K562 (cell line): ENCODE results near the gene AP5Z1. TPM values are rescaled to one million over a fixed set of nuclear protein-coding genes. Genes with fewer than 3 reads are reported as not detected.

Experiments
- ATAC-seq: fragments of 200-7000 bp; cut with Tn5 transposase; 3 replicates; pipeline ENCODE4 v1.9.1; 2020; ENCODE audit warnings: moderate library complexity
- BruUV-seq: library from RNA; stranded (reverse); fragments of 400-500 nt; replicated peaks from 2 replicates; lab custom pipeline; 2021; lab: Mats Ljungman, UMichigan
- CTCF ChIA-PET: fragments of 300-600 bp; formaldehyde crosslinking; extraction: SDS; loops from one replicate; lab custom pipeline; 2021; ENCODE audit warnings: low intra/inter-chr PET ratio; lab: Yijun Ruan, JAX
- POLR2A ChIA-PET: fragments of 300-600, 350-650 bp; sonication (Branson Sonifier 250); formaldehyde crosslinking; extraction: SDS; loops from one replicate; lab custom pipeline; 2021; ENCODE audit warnings: antibody characterized with exemption, inconsistent platforms; lab: Yijun Ruan, JAX
- DNase-seq, 4 experiments: peaks; one replicate each; pipeline versions ENCODE4 v3.0.0 to v3.0.0-alpha.2; 2011 to 2018; ENCODE audit warnings: low spot score in 3 of 4, mixed read lengths in 3 of 4; ENCODE audit errors: extremely low read depth in 1 of 4
- FAIRE-seq: peaks from 2 replicates; lab custom pipeline; 2011; peaks lifted over from hg19 to GRCh38; lab: Jason Lieb, UNC
- H2AFZ ChIP-seq: 2 replicates; pipeline ENCODE4 v1.6.0; 2011; ENCODE audit warnings: low read depth, low read length, control low read depth, inconsistent platforms
- H3K27ac ChIP-seq: fragments of 200-600 bp; 3 replicates; pipeline ENCODE4 v1.8.0; 2011; ENCODE audit warnings: low read depth, mild to moderate bottlenecking, control low read depth, inconsistent platforms, low read length, moderate library complexity, mixed read lengths; ENCODE audit errors: extremely low read depth
- H3K27me3 ChIP-seq, 2 experiments: fragments of 300-600 bp in 1 of 2; 2 replicates in 1 of 2; 3 replicates in 1 of 2; pipeline versions ENCODE4 v1.6.0 to v1.8.0; 2011; ENCODE audit warnings: inconsistent platforms in 2 of 2, low read length in 2 of 2, mild to moderate bottlenecking in 1 of 2, mixed read lengths in 1 of 2, moderate library complexity in 1 of 2; ENCODE audit not compliant: control insufficient read depth in 2 of 2, insufficient read depth in 2 of 2
- H3K36me3 ChIP-seq: fragments of 300-600 bp; 3 replicates; pipeline ENCODE4 v1.8.0; 2011; ENCODE audit warnings: mild to moderate bottlenecking, low read length, inconsistent platforms; ENCODE audit not compliant: control insufficient read depth, insufficient read depth
- H3K4me1 ChIP-seq, 2 experiments: fragments of 200-600 bp in 1 of 2; replicated peaks in 1 of 2; 2 replicates in 1 of 2; 3 replicates in 1 of 2; pipeline versions ENCODE4 v1.5.1 to v1.8.0; 2011; ENCODE audit warnings: inconsistent platforms in 2 of 2, low read length in 2 of 2, mild to moderate bottlenecking in 1 of 2, mixed read lengths in 1 of 2, moderate library complexity in 1 of 2; ENCODE audit not compliant: control insufficient read depth in 2 of 2, insufficient read depth in 2 of 2
- H3K4me2 ChIP-seq: 2 replicates; pipeline ENCODE4 v1.6.1; 2011; ENCODE audit warnings: low read length, control low read depth, inconsistent platforms, mixed read lengths; ENCODE audit not compliant: insufficient read depth
- H3K4me3 ChIP-seq: fragments of 200-600 bp; sonication (generic), shearing (Covaris generic); 2 replicates; pipeline ENCODE4 v1.5.1; 2016; ENCODE audit warnings: control low read depth, inconsistent platforms
- H3K79me2 ChIP-seq: fragments of 200-600 bp; 3 replicates; pipeline ENCODE4 v1.8.0; 2011; ENCODE audit warnings: low read length, inconsistent platforms; ENCODE audit not compliant: control insufficient read depth, insufficient read depth
- H3K9ac ChIP-seq, 2 experiments: 2 replicates each; pipeline versions ENCODE4 v1.6.0 to v1.6.1; 2011; ENCODE audit warnings: low read depth in 2 of 2, low read length in 2 of 2, control low read depth in 1 of 2, inconsistent platforms in 1 of 2, mild to moderate bottlenecking in 1 of 2, mixed read lengths in 1 of 2; ENCODE audit not compliant: insufficient read depth in 1 of 2
- H3K9me1 ChIP-seq: one replicate; pipeline ENCODE4 v1.6.0; 2011; ENCODE audit warnings: inconsistent platforms, mild to moderate bottlenecking, low read length, moderate library complexity; ENCODE audit not compliant: control insufficient read depth, insufficient read depth
- H3K9me3 ChIP-seq: replicated peaks from 2 replicates; pipeline ENCODE4 v1.5.1; 2011; ENCODE audit warnings: low read depth, low read length, inconsistent platforms; ENCODE audit not compliant: control insufficient read depth, insufficient read depth
- H4K20me1 ChIP-seq: replicated peaks from 2 replicates; pipeline ENCODE4 v1.6.1; 2011; ENCODE audit warnings: low read length, inconsistent platforms, mixed read lengths; ENCODE audit not compliant: control insufficient read depth, insufficient read depth
- HMBOX1 ChIP-seq: sonication (generic); IDR thresholded peaks from 2 replicates; pipeline ENCODE4 v1.6.1; 2016
- HMG20B ChIP-seq: fragments of 250-450 bp; sonication (Bioruptor Pico); IDR thresholded peaks from 2 replicates; pipeline ENCODE4 v1.5.0; 2021; ENCODE audit warnings: mild to moderate bottlenecking
- KHSRP ChIP-seq: fragments of 450-650 bp; IDR thresholded peaks from 2 replicates; pipeline ENCODE4 v1.6.1; 2017
- POLR2G ChIP-seq: fragments of 200-400 bp; formaldehyde crosslinking; IDR thresholded peaks from 2 replicates; pipeline ENCODE4 v1.6.1; 2017; ENCODE audit warnings: low read depth, mild to moderate bottlenecking, antibody characterized with exemption, low read length, moderate library complexity
- RBM22 ChIP-seq: fragments of 200-400 bp; formaldehyde crosslinking; IDR thresholded peaks from 2 replicates; pipeline ENCODE4 v1.6.1; 2018; ENCODE audit warnings: low read length, low read depth; ENCODE audit not compliant: poor library complexity, severe bottlenecking
- ZNF583 ChIP-seq: fragments of 250-450 bp; sonication (Bioruptor Pico); IDR thresholded peaks from 2 replicates; pipeline ENCODE4 v1.4.0; 2020
- WGBS: fragments of 100-300 bp; shearing (Covaris generic); methylation state at CpG from one replicate; pipeline ENCODE4 v1.1.6; 2016; ENCODE audit warnings: low coverage, mixed read lengths; ENCODE audit not compliant: insufficient coverage; ENCODE audit errors: missing lambda C conversion rate; 5-methylcytosine and 5-hydroxymethylcytosine counted together
- in situ Hi-C: fragments of 300-500 bp; cut with MboI; formaldehyde crosslinking; loops from 4 replicates; pipeline ENCODE4 v1.15.0; 2018; ENCODE audit warnings: inconsistent platforms, mixed read lengths
- intact Hi-C: fragments of 100-400 bp; cut with micrococcal nuclease; formaldehyde crosslinking; loops from 2 replicates; pipeline ENCODE4 v1.14.2; 2022
- polyA plus RNA-seq, 8 experiments: library from polyadenylated mRNA; depleted of rRNA in 4 of 8; stranded (reverse) in 5 of 8; unstranded in 3 of 8; fragments of >200 nt; fragmentation: Nextera tagmentation in 2 of 8; fragmentation: Illumina TruSeq in 1 of 8; extraction: Ambion mirVana in 2 of 8; extraction: Trizol in 1 of 8; gene quantifications; 2 replicates each; pipeline versions ENCODE4 v1.2.1 to v1.2.3, GENCODE V29; 2011 to 2014; ENCODE audit warnings: inconsistent platforms in 1 of 8, missing spikeins in 1 of 8
- total RNA-seq, 7 experiments: library from RNA; depleted of rRNA in 6 of 7; stranded (reverse); fragments of >200 nt in 6 of 7; fragmentation: Illumina TruSeq in 2 of 7; extraction: Trizol in 2 of 7; gene quantifications; 2 replicates each; pipeline versions ENCODE4 v1.2.1 to v1.2.3, GENCODE V29; 2011 to 2021; ENCODE audit warnings: low replicate concordance in 1 of 7

AP5Z1 gene
- total and polyA plus RNA-seq, 9 of the 15 experiments (the other 6 are each of a cell fraction or from before 2014, with no cell fraction given) = 0.06 to 31.1 (median 6.4) TPM

GRCh38 chr7:4759211-4759610 lies 16.2 kb upstream of the AP5Z1 start:
- TF ChIP-seq RBM22 (peak; percentile 73), ZNF583 (CRISPR knock-in tag) (no peak), HMG20B (no peak), KHSRP (no peak), POLR2G (peak; percentile 60), HMBOX1 (no peak)
- POLR2A ChIA-PET = no interaction called here
- H4K20me1 ChIP-seq = 0 out of 2 replicates have a peak, but pooled peaks cover 3% of the 10 kb centered on the region
- H3K9ac ChIP-seq = no peak overlapping the region
- WGBS = 98% methylated on average over 9 of the region's 40 CpGs
- in situ Hi-C loops (no loop called here), intact Hi-C loops (no loop called here)
- H3K27ac ChIP-seq = no peak overlapping the region
- CTCF ChIA-PET = no interaction called here
- BruUV-seq = no TSS peak
- no peak for FAIRE-seq
- no peak overlapping the region for H3K4me3 ChIP-seq
- H3K9me1 ChIP-seq = no peaks in the 10 kb centered on the region
- H3K36me3 ChIP-seq = peaks cover 91% of the 10 kb centered on the region; the same call in 2 of the 3 replicates
- H3K79me2 ChIP-seq = no peaks in the 10 kb centered on the region
- H3K27me3 ChIP-seq = no peaks in the 10 kb centered on the region
- no peaks in the 10 kb centered on the region for H3K9me3 ChIP-seq
- no peak for DNase-seq
- H2AFZ ChIP-seq = no peak overlapping the region
- H3K4me1 ChIP-seq = peaks cover 0 to 10% of the 10 kb centered on the region in 2 experiments; a peak in 1 of 5 replicates
- ATAC-seq = no peak
- H3K4me2 ChIP-seq = no peak overlapping the region
